ENCODE results near the gene DPAGT1. TPM values are rescaled to one million over a fixed set of nuclear protein-coding genes. Genes with fewer than 3 reads are reported as not detected.
"Not testable (repeated sequence)": the region's sequence is repeated elsewhere in the genome, so short reads cannot be mapped to it uniquely, and the experiment has no call there.

DPAGT1 gene
- total RNA-seq, 4 donors from 2014 or later: 18.5 to 29.9 (median 26.7) TPM

- intact Hi-C loops (cut with DNase I): no loop called here
- Histone ChIP-seq H3K27ac (no peak overlapping the region), H3K36me3 (no peaks in the 10 kb centered on the region), H3K27me3 (peaks cover 0 to 50% (median 0%) of the 10 kb centered on the region in 4 donors), H3K4me1 (peaks cover 8 to 44% (median 15%) of the 10 kb centered on the region in 3 donors), H3K9me3 (no peaks in the 10 kb centered on the region), H3K4me3 (no peak overlapping the region)
- no peak for TF ChIP-seq POLR2A (IDR thresholded peaks at IDR 0.05)
- TF ChIP-seq CTCF (IDR thresholded peaks at IDR 0.05): no peak
- no peak for DNase-seq
- WGBS, 2 donors: 49 to 57% methylated on average over 5 to 6 of the region's 6 CpGs
Measured at GRCh38 chr11:119147604-119148333, 46.1 kb upstream of the DPAGT1 start.

GRCh38 chr11:119145551-119145950, 43.9 kb upstream of the DPAGT1 start:
- intact Hi-C loops (cut with DNase I): no loop called here
- 50 to 70% methylated on average over 3 of the region's 3 CpGs for WGBS, 2 donors
- TF ChIP-seq POLR2A (IDR thresholded peaks at IDR 0.05) (no peak), CTCF (IDR thresholded peaks at IDR 0.05) (no peak)
- Histone ChIP-seq H3K27me3 (peaks cover 0 to 60% (median 0%) of the 10 kb centered on the region in 4 donors), H3K36me3 (no peaks in the 10 kb centered on the region), H3K4me1 (peaks cover 8 to 37% (median 11%) of the 10 kb centered on the region in 3 donors), H3K27ac (no peak overlapping the region), H3K4me3 (no peak overlapping the region), H3K9me3 (no peaks in the 10 kb centered on the region)
- DNase-seq: no peak

GRCh38 chr11:119144825-119145486, 43.3 kb upstream of the DPAGT1 start:
- Histone ChIP-seq H3K27me3 (peaks cover 0 to 61% (median 0%) of the 10 kb centered on the region in 4 donors), H3K4me3 (no peak overlapping the region), H3K27ac (no peak overlapping the region), H3K9me3 (no peaks in the 10 kb centered on the region), H3K36me3 (no peaks in the 10 kb centered on the region), H3K4me1 (peaks cover 8 to 31% (median 11%) of the 10 kb centered on the region in 3 donors)
- intact Hi-C loops (cut with DNase I): no loop called here
- DNase-seq: no peak
- TF ChIP-seq POLR2A (IDR thresholded peaks at IDR 0.05) (no peak), CTCF (IDR thresholded peaks at IDR 0.05) (peak; percentile 26 to 67 (median 52))
- 11 to 22% methylated on average over 3 of the region's 7 CpGs for WGBS, 2 donors

- H3K27me3 ChIP-seq: peaks cover 0 to 14% (median 0%) of the 10 kb centered on the region in 4 donors
- WGBS, 2 donors: 85 to 90% methylated on average over 9 to 10 of the region's 10 CpGs
Measured at GRCh38 chr11:119139276-119139675, 37.6 kb upstream of the DPAGT1 start.

GRCh38 chr11:119134389-119134978, 32.8 kb upstream of the DPAGT1 start:
- Histone ChIP-seq H3K4me1 (no peaks in the 10 kb centered on the region), H3K27ac (no peak overlapping the region), H3K27me3 (no peaks in the 10 kb centered on the region), H3K36me3 (peaks cover 24 to 54% (median 35%) of the 10 kb centered on the region in 3 donors), H3K4me3 (no peak overlapping the region), H3K9me3 (no peaks in the 10 kb centered on the region)
- peak in 4 of 6 experiments; percentile 12 to 53 (median 35) for TF ChIP-seq CTCF (IDR thresholded peaks at IDR 0.05)
- no peak for TF ChIP-seq POLR2A (IDR thresholded peaks at IDR 0.05)
- WGBS, 2 donors: 60 to 63% methylated on average over 1 to 4 of the region's 4 CpGs
- DNase-seq: no peak
- intact Hi-C loops (cut with DNase I): no loop called here

More at GRCh38 chr11:119139276-119139675, 37.6 kb upstream of the DPAGT1 start:
- H3K36me3 ChIP-seq; H3K9me3 ChIP-seq; H3K27ac ChIP-seq; H3K4me3 ChIP-seq; DNase-seq; intact Hi-C loops (cut with DNase I); H3K4me1 ChIP-seq: not testable (repeated sequence)

Measured in esophagus squamous epithelium (tissue), 5 donors.